Measurements from ENCODE around the gene MAMDC2.

DNA sequence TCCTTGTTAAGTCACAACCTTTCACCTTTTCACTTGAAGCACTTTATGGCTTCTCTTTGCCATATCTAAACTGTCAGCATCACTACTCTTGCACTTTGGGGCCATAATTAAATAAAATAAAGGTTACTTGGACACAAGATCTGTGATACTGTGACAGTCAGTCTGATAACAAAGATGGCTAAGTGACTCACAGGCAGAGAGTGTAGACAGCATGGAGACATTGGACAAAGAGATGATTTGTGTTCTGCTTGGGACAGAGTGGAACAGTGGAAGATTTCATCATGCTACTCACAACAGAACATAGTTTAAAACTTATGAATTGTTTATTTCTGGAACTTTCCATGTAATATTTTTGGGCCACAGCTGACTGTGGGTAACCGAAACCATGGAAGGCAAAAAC lies 133.5 kb downstream of the MAMDC2 start:
- TF ChIP-seq, protein P1, sequence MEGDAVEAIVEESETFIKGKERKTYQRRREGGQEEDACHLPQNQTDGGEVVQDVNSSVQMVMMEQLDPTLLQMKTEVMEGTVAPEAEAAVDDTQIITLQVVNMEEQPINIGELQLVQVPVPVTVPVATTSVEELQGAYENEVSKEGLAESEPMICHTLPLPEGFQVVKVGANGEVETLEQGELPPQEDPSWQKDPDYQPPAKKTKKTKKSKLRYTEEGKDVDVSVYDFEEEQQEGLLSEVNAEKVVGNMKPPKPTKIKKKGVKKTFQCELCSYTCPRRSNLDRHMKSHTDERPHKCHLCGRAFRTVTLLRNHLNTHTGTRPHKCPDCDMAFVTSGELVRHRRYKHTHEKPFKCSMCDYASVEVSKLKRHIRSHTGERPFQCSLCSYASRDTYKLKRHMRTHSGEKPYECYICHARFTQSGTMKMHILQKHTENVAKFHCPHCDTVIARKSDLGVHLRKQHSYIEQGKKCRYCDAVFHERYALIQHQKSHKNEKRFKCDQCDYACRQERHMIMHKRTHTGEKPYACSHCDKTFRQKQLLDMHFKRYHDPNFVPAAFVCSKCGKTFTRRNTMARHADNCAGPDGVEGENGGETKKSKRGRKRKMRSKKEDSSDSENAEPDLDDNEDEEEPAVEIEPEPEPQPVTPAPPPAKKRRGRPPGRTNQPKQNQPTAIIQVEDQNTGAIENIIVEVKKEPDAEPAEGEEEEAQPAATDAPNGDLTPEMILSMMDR (IDR thresholded peaks at IDR 0.05; ENCODE audit: insufficient read depth, low read length, poor library complexity, severe bottlenecking): no peak
- no peak for TF ChIP-seq EZH2phosphoT487 (conservative IDR thresholded peaks at IDR 0.05; ENCODE audit: low read length)
